ENCODE results near the gene BATF3.

GRCh38 chr1:212738330-212738729, 38.7 kb upstream of the BATF3 start:
- no peak for TF ChIP-seq EZH2 (IDR thresholded peaks at IDR 0.05; ENCODE audit: insufficient read depth, poor library complexity, severe bottlenecking)
- TF ChIP-seq EZH2phosphoT487 (IDR thresholded peaks at IDR 0.05; ENCODE audit: insufficient read depth, low read depth), result no peak
